AG20443 (cell line): ENCODE data around the gene RAPGEF6.
"Not testable (repeated sequence)": the region's sequence is repeated elsewhere in the genome, so short reads cannot be mapped to it uniquely, and the experiment has no call there.

Experiments used
- DNase-seq: peaks from one replicate; pipeline ENCODE4 v3.0.0; 2012; ENCODE audit warnings: low spot score, mixed read lengths

Gene RAPGEF6

DNA sequence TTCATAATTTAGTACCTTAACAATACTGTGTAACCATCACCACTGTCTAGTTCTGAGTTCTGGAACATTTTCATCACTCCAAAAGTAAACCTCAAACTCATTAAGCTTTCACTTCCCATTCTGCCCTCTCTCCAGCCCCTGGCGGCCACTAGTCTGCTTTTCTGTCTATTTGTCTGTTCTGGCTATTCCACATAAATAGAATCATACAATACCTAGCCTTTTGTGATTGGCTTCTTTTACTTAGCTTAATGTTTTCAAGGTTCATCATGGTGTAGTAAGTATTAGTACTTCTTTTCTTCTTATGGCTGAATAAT, 138.7 kb downstream of the RAPGEF6 start:
- DNase-seq = no peak

DNA sequence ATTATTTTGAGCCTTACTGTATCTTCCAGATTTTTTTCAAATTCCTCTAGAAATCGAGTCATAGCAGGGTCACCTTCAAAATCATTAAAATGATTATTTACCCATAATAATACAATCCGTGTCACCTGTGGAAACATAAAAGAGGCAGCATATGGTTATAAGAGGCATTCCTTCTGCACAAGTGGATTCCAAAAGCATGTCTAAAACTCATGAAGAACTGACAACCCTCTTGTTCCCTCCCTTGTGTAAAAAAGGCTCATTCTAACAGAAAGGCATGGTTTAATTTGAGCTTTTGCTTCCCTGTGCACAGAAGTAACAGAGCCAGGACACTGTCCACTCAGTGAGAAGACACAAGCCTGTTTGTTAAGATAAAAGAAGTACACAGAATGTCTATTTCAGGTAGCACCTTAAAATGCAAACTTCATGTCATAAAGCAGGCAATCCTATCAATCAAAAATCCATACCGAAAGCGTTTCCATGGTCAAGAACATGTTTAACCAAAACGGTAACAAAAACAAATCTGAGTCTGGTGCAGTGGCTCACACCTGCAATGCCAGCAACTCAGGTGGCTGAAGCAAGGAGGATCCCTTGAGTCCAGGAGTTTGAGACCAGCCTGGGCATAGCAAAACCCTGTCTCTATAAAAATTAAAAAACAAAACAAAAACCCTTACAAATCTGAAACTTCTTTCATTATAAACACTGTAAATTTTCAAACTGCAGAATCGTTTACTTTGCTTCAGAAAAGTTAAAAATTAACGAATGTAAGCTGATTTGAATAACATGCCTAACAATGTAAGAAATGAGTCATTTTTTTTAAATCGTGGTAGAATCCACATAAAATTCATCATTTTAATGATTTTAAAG, 139.3 kb downstream of the RAPGEF6 start:
- DNase-seq = no peak

DNA sequence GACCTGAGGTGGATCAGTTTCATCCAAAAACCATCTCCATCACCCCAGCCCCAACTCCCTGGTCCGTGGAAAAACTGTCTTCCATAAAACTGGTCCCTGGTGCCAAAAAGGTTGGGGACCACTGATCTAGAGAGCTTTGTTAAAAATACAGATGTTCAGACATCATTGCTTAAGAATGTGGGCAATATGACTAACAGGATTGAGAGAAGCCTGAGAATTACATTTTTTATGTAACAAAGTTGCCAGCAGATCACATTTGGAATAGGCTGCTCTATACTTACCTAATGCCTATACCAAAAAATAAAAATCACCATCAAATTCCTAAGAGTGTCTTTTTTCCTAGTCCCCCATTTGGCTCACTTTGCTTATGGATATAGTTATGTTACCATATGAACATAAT, 143.3 kb downstream of the RAPGEF6 start:
- peak; percentile 18 for DNase-seq

DNA sequence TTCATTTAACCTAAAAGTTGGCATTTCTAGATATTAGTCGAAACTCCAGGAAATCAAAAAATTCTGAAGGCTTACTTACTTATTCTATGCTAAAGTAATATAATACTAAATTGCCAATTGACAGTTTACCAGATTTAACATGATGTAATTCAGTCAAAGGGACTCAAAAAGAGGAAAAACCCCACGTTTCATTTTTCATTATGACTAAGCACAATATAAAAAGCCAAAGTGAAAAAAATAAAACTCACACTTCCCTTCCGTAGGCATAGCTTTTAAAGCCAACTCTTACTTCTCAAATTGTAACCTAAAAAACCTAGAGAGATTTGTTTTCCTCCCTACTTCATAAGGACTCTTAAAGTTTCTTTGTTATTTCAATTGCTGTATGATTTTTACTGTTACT, 146.6 kb downstream of the RAPGEF6 start:
- DNase-seq = no peak

DNA sequence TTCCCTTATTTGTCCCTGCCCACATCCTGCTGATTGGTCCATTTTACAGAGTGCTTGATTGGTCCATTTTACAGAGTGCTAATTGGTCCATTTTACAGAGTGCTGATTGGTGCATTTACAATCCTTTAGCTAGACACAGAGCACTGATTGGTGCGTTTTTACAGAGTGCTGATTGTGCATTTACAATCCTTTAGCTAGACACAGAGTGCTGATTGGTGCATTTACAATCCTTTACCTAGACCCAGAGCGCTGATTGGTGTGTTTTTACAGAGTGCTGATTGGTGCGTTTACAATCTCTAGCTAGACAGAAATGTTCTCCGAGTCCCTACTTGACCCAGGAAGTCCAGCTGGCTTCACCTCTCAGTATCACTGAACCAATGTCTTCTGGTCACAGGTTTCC, 147.7 kb downstream of the RAPGEF6 start:
- not testable (repeated sequence) for DNase-seq

DNA sequence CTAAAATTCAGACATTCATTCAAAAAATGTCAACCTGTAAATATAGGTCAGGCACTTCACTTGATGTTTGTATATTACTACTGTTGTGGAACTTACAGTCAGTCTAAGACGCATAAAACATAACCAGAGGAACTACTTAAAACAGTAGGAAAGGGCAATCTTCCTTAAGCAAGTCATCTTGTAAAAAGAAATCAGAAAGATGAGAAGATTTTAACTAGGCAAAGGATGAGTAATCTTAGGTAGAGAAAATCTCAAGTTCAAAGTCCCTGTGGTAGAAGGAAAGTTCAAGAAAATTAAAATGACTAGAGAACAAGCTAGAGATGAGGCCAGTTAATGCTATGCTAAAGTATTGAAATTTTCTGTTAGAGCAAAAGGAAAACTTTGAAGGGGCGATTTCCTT, 152.4 kb downstream of the RAPGEF6 start:
- no peak for DNase-seq

DNA sequence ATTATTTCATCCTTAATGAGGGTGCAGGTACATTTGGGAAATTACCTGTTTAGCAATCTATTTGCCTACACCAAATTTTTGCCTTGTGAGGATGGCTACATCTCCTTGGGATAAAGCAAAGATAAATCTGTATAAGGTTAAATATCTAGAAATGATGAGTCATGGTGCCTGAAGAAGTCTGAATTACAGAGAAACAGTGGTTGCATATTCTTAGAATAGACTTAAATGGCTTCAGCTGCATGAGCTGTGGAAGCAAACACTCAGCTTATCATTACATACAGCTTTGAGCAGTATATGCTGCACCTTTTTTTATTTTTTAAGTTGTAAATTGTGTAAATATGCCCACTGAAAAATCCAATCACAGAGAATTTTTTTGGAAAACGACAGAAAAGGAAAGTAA, 153.5 kb downstream of the RAPGEF6 start:
- DNase-seq = no peak

DNA sequence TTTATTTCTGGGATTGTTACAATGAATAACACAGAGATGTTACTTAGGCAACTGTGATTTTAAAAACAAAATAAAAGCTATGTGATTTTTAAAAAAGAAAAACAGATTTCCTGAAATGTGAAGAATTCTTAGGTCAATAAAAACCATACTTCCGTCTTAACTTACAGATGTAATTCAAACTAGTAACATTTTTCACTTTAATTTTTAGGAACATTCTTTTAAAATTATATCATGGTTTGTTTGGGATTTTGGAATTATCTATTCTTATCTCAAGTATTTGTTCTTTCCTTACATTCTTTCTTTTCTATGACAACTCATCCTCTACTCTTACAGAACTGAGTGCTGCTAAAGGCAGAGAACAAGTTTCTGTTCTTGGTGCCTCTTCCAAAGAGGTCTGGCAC, 159.5 kb downstream of the RAPGEF6 start:
- peak; percentile 35 for DNase-seq

DNA sequence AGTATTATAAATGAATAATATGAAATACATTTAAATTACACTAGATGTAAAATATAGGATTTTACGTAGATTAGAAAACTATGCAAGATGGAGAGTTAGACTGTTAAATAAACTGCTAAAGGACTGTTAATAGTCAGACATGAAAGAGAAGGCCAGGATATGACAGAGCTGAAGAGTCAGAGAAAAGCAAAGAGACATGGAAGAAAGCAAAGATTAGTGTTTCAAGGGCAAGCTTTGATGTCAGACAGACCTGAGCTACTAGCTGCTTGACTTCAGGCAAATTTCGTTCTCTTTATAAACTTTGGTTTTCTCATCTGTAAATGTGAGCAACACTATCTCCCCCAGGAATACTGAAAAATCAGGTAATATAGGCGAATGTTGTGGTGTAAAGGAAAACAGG, 161.3 kb downstream of the RAPGEF6 start:
- no peak for DNase-seq

DNA sequence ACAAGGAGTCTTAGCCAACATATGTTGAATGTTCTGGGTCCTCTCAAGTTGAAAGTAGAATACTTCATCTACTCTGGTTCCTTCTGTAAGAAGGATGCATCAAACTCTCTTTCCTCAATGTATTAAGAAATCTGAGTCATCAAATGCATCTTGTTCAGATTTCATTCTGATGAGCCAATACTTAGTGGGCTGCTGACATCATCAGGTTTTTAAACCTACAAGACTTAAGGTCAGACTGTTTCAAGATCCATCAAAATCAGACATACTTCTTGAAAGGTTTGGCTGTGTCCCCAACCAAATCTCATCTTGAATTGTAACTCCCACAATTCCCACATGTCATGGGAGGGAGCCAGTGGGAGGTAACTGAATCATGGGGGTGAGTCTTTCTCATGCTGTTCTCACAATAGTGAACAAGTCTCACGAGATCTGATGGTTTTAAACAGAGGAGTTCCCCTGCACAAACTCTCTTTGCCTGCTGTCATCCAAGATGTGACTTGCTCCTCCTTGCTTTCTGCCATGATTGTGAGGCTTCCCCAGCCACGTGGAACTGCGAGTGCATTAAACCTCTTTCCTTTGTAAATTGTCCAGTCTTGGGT, 168.8 kb downstream of the RAPGEF6 start:
- peak; percentile 40 for DNase-seq

DNA sequence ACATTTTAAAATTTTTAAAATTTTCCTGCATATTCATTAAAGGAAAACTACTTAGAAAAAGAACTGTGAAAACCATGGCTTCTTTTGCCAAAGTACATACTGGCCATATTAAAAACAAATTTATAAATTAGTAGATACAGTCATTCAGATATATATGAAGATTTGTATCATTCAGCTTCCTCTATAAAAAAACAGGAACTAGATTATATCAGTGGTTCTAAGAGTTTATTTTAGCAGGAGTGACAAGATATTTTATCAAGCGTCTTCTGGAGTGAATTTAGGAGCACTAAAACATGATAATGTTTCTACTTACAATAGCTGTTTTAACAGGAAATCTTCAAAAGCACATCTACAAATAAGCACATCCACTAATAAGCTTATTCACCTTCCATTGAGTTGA, 171.4 kb downstream of the RAPGEF6 start:
- no peak for DNase-seq

DNA sequence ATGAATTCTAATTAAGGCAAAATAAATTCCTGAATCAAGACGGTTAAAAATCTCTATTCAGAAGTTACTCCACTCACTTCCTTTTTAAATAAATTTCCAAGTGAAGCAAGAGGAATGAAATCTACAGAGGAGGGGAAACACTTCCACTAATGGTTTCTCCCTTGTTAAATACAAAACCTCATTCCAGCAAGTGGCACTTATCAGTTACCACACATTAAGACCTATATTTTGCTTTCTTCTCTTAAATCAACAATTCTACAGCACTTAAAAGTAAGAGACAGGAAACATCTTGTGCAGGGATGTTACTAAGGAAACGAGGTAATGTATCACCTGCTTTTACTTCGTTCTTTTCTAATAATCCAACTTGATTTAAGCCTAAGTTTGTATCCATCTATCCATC, 172.6 kb downstream of the RAPGEF6 start:
- no peak for DNase-seq

DNA sequence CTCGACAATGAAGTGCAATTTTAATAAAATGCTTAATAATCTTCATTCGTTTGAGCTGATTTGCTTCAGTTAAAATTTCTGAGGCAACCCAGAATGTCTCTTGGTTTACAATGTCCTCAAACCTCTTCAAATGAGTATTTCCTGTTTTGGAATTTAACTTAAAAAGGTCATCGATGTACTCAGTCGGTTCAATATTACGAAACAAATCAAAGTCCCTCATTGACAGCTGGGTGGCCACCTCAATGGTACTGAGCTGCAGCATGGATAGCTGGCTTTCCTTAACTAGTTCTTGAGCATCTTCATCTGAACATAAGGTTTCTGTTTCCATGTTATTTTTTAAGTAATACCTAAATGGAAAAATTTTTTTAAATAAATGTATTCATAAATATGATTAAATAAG, 173.3 kb downstream of the RAPGEF6 start:
- no peak for DNase-seq

DNA sequence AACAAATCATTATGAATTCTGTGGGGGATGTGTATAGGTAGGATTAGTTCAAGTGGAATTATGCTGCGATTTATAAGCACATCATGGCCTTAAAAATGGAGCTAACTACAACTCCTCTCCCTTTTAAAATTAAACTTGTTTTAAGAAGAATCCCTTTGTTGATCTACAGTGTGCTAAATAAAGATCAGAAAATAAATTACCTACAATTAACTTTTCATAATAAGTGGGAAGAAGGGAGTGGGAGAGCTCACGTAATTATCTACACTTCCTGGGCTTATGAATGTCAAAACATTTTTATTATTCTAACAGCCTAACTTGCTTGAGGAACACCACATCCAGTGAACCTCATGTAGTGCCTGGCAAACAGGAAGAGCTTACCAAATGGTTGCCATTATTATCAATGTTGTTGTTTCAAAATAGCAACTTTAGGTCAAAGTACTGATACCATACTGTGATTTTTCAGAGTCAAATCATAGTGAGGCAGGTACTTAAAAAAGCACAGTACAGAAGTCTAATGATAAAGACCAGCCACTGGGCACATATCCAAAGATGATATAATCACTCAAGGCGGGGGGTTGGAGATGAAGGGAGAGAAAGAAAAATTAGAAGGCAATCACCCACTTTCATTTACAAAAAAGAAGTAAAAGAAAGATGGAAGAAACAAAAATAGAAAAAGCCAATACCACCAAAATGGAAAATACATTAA, 174.0 kb downstream of the RAPGEF6 start:
- DNase-seq = no peak

DNA sequence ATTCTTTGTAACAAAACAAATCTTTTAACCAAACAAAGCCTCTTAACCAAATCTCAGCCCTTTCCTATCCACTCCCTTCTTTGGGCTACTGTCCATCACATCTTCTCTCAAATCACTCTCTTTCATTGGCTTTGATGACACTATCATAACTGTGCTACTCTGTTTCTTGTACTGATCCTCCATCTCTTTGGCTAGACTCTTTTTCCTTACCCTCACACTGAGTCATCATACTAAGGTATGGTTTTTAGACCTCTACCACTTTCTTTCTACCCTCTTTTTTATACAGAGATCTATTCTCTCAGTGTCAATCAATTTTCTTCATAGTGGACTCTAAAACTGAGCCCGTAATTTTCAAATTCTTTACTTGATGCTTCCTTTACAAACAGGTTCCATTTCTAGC, 174.9 kb downstream of the RAPGEF6 start:
- no peak for DNase-seq

DNA sequence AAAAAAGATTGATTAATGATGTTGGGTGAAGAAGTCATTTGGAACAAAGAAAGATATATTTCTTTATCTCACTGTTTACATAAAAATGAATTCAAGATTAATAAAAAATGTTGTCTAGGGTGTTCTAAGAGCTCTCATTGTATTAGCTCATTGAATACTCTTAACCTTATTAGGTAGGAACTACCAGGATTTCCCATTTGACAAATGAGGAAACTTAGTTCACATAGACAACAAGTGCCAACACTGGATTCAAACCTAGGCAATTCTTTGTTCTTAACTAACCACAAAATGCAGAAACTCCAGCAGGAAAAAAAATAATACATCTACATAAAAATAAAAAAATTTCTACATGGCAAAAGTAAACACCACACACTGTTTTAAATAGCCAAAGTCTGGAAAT, 175.8 kb downstream of the RAPGEF6 start:
- DNase-seq = no peak

DNA sequence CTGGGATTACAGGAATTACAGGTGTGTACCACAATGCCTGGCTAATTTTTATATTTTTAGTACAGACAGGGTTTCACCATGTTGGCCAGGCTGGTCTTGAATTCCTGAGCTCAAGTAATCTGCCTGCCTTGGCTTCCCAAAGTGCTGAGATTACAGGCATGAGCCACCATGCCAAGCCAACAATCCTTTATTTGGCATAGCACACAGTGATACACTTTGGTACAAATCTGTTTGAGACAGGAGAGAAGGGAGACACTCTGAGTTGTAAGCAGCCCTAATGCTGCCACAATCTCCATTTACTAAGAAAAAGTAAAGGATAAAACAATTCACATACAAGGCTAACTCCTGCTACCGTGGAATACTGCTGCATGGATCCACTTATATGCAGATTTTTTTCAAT, 177.8 kb downstream of the RAPGEF6 start:
- DNase-seq = no peak

DNA sequence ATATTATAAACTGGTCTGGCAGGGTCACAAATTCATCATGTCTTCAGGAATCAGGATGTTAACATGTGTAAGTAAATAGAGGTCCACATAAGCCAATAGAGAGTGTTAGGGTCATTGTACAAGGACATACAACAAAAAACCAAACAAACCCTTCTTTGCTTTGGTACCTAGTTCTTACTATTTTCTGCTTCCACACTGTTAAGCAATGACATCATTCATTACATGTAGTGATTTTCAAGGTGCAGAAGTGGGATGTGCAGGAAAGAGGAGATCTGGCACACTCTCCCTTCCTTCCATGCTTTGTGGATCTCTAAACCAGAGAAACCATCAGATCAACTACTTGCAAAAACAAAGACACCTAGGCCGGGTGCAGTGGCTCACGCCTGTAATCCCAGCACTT, 184.1 kb downstream of the RAPGEF6 start:
- no peak for DNase-seq

DNA sequence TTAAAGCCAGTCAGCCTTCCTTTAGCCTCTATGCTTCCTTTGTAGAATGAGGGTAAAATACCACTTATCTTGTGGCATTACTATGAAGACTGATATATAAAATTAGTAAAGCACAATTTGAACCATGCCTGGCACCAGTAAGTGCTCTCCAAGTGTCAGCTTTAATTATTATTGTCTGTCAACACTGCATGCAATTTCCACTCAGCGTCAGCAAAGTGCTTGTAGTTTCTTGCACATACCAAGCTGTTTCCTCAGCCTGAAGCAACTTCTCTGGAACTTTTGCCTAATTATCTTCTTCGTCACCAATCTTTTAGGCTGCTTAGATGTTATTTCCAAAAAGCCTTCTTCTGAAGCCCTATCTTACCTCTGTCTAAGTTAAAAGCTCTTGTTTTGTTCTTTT, 193.8 kb downstream of the RAPGEF6 start:
- peak; percentile 13 for DNase-seq

DNA sequence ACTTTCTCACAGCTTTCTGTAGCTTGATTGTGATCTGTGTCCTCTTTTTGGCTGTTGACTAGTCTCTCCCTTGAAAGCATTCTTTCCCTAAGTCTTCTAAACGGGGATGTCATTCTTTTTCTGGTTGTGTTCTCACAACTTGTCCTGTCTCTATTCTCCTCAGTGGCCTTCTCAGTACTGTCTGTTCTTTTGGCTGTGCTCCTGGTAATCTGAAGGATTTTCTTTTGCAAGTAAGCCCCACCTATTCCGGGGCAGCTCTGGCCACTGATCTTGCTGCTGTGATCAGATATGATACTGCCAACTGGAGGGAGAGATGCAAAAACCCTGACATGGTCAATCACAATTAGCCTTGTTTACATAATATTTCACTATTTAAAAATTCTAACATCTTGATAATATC, 198.9 kb downstream of the RAPGEF6 start:
- no peak for DNase-seq

DNA sequence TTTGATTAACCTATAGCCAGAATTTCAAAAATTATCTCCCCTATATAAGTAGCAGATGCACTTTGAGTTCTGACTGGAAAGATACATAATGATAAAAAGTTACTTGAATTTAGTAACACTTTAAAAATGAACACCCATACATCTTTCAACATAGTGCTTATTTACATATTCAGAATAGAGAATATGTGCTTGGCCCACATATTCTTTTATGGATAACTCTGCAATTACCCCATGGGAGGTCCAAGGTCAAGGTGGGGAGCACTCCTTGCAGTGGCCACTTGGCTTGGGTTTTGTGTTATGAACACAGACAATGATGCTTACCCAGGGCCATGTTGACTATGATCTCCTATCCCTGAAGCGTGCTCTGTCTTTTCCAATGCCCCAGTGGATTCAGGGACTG, 201.9 kb downstream of the RAPGEF6 start:
- no peak for DNase-seq

DNA sequence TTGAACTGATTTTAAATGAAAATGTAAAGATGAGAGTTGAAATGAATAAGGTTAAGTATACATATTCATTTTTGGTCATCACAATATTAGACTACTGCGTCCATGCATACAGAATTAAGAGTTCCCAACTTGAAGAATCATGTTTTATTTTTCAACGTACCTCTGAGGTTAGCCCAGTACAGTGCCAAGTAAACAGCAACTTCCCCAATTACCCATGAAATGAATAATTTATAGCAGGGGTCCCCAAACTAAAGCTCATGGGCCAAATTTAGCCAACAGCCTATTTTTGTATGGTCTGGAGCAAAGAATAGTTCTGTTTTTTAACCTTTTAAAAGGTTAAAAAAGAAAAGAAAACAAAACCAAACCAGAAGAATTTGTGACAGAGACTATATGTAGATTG, 203.2 kb downstream of the RAPGEF6 start:
- DNase-seq = no peak

DNA sequence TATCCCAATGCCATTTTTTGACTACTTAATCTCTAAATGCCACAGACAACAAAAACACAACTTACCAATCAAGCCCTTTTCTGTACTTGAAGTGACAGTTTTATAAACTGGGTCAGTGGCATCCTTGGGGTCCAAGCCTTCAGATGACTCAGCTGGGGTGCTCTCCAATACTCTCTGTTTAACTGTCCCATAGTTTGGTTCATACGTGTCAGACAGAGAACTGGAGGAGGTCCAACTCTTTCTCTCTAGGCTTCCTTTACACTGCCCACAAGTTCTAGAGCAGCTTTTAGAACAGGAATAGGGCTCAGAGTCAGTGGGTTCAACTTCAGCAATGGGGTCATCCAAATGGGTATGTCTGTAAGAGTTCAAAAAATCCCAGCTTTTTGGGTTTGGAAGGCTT, 204.2 kb downstream of the RAPGEF6 start:
- no peak for DNase-seq
